ENCODE results near the gene PNPLA6. TPM values are rescaled to one million over a fixed set of nuclear protein-coding genes. Genes with fewer than 3 reads are reported as not detected.
"Not testable (repeated sequence)": the region's sequence is repeated elsewhere in the genome, so short reads cannot be mapped to it uniquely, and the experiment has no call there.

PNPLA6 gene
- total RNA-seq, 1 experiment from 2014 or later = 32.5 TPM

DNA sequence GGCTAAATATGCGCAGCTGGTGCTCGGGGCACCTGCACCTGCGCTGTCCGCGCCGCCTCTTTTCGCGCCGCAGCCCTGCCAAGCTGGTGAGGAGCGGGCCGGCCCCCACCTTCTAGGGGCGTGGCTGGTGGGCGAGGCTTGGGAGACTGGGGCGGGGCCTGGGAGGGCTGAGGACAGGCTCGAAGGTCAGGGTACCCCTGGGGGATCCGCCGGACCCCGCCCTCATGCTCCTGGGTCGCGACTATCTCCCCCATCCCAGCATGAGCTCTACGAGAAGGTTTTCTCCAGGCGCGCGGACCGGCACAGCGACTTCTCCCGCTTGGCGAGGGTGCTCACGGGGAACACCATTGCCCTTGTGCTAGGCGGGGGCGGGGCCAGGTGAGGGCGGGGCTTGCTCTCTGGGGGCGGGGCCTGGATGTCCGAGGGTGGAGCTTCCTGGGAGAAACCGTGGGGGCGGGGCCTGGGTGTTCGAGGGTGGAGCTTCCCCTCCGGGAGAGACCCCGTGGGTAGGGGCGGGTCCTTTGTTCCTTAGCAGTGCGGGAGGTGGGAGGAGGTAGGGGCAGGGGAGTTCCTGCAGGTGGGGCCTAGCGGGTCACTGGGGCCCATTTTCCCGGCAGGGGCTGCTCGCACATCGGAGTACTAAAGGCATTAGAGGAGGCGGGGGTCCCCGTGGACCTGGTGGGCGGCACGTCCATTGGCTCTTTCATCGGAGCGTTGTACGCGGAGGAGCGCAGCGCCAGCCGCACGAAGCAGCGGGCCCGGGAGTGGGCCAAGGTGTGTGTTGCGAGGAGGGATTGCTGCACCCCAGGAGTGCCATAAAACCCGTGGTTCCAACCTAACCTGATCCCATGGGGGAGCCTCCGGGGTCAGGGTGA, 19.7 kb downstream of the PNPLA6 start:
- no peak for DNase-seq (ENCODE audit: low spot score)

DNA sequence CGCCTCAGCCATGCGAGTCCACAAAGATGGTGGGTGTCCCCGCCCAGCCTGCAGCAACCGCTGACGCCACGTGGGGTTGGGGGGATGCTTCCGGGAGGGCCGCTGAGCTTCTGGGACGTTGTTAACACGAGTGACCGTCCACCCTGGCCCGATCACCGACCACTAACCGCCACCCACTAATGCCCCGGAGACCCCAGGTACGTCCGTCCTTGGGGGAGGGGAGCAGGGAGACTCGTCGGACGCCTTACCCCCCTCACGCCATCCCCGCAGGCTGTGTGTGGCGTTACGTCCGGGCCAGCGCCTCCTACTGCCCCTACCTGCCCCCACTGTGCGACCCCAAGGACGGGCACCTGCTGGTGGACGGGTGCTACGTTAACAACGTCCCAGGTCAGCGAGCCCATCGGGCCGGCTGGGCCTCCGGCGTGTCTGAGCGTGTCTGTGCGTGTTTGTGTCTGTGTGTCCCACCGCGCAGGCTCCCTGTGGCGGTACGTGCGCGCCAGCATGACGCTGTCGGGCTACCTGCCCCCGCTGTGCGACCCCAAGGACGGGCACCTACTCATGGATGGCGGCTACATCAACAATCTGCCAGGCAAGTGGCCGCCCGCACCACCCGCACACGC, 21.3 kb downstream of the PNPLA6 start:
- DNase-seq (ENCODE audit: low spot score) = no peak

DNA sequence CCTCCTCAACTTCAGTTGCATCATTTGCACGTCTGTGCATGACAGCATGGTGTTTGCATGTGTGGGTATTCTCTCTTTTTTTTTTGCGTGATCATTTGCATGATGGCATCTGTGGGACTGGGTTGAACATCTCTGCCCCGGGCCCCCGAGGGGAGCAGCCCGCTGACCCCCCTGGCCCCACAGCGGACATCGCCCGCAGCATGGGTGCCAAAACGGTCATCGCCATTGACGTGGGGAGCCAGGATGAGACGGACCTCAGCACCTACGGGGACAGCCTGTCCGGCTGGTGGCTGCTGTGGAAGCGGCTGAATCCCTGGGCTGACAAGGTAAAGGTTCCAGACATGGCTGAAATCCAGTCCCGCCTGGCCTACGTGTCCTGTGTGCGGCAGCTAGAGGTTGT, 23.1 kb downstream of the PNPLA6 start:
- DNase-seq (ENCODE audit: low spot score) = no peak

DNA sequence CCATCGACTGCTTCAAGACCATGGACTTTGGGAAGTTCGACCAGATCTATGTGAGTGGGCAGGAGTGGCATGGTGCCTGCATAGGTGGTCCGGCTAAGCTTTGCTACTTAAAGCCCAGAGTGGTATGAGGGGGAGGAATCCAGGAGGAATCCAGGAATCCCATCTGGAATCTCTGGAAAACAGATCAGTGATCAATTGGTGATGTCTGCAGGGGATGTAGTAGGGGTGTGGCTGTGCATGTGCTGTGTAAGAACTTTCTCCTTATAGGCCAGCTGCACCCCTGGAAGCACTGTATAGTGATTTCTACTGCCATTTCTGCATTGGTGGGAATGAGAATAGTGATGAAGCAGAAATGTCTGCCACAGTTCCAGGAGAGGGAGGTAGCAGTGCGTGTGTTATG, 23.6 kb downstream of the PNPLA6 start:
- no peak for DNase-seq (ENCODE audit: low spot score)

DNA sequence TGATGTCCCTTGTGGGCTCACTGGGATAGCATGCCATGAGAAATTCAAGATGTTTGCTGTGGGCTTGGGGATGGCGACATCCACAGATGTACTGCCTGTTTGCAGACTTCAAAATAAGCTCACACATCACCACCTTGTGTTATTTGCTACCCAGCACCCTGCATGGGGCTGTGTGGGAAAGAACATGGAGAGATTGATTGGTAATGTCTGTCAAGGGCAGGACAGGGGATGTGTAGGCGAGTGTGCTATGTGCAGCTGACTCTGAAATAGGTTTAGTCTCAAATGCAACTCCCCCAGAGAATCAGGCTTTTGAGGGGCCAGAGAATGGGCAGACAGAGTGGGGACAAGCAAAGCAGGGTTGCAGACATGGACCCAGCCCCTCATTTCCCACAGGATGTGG, 24.7 kb downstream of the PNPLA6 start:
- DNase-seq (ENCODE audit: low spot score) = no peak

DNA sequence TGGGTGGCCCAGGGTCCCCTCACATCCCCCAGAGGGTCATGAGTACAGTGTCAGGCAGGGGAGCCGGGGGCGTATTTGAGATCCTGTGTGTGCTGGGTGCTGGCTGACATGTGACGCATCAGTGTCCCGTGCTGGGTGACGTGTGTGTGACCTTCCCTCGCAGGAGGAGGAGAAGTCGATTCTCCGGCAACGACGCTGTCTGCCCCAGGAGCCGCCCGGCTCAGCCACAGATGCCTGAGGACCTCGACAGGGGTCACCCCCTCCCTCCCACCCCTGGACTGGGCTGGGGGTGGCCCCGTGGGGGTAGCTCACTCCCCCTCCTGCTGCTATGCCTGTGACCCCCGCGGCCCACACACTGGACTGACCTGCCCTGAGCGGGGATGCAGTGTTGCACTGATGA, 25.8 kb downstream of the PNPLA6 start:
- no peak for DNase-seq (ENCODE audit: low spot score)

DNA sequence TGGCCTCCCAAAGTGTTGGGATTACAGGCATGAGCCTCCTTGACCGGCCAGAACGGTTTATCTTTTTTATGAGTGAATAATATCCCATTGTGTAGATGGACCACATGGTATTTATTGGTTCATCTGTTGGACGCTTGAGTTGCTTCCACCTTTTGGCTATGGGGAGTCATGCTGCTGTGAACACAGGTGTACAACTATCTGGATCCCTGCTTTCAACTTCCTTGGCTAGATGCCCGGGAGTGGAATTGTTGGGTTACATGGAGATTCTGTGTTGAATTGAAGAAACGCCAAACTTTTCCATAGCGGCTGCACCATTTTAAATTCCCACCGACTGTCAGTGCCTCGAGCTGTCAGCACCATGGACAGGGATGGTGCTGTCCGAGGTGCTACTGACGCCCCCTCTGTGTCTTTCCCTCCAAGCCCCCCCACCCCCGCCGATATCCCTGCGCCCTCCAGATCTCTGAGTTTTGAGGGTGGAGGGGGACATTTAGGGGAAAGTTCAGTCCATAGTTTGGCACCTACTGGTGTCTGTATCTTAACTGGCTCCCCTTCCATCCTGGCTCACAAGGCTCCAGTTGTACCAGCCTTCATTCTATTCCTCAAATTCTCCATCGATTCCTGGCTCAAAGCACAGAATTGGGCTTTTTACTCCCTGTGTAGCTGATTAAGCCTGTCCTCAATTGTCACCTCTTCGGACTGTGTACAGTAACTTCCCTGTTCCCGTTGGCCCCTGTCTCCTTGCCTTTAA, 27.3 kb downstream of the PNPLA6 start:
- DNase-seq (ENCODE audit: low spot score) = no peak

DNA sequence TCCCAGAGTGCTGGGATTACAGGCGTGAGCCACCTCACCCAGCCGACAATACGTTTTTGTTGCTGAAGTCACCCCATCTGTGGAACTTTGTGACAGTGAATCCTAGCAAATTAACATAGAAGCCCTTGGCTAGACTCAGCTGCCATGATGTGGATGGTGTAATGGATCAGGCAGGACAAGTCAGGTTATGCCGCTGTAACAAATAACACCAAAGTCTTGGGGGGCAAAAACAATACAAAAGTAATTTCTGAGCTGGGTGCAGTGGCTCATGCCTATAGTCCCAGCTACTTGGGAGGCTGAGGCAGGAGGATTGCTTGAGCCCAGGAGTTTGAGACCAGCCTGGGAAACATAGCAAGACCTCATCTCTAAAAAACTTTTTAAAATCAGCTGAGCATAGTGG, 29.3 kb downstream of the PNPLA6 start:
- no peak for DNase-seq (ENCODE audit: low spot score)

DNA sequence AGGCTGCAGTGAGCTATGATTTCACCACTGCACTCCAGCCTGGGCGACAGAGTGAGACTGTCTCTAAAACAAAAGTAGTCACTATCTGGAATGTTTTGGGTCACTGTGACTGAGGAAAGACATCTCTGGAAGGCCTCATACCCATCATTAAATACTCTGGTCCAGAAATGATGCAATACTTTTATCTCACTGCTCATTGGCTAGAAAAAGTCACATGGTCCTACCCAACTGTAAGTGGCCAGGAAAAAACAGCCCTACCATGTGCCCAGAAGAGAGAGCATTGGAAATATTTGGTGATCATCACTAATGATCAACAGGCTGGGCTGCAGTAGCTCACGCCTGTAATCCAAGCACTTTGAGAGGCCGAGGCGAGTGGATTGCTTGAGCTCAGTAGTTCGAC, 29.8 kb downstream of the PNPLA6 start:
- no peak for DNase-seq (ENCODE audit: low spot score)

DNA sequence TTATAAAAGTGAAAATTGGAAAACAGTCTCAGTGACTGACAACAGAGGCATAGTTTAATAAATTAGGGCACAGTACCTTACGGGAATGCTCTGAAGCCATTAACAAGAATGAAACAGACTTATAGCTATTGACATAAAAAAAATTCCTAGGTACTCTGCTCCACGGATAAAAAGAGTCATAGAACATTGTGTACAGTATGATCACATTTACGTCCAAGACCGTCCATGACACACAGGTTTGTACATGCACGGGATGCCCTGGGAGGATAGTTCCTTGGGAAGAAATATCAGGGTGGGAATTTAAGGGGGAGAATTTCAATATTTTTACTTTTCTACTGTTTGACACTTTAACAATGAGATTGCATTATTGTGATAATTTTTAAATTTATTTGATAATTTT, 35.2 kb downstream of the PNPLA6 start:
- no peak for DNase-seq (ENCODE audit: low spot score)

DNA sequence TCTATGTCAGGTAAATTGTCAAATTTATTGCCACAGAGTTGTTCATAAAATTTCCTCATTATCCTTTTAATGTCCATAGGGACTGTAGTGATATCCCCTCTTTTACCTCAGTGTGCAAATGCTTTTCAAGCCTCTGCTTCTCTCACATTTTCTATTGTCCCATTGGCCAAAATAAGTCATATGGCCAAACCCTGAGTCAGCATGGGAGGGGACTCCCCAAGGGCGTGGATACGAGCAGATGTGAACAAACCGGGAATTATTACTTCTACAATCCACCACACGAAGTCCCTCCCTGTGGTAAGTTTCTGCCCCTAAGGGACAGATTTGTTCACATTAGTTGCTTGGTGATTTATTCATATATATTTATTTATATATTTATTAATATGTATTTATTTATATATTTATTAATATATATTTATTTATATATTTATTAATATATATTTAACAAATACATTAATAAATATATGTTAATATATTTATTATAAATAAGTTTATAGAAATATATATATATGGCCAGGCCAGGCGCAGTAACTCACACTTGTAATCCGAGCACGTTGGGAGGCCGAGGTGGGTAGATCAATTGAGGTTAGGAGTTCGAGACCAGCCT, 40.0 kb downstream of the PNPLA6 start:
- peak; percentile 78 for DNase-seq (ENCODE audit: low spot score)

DNA sequence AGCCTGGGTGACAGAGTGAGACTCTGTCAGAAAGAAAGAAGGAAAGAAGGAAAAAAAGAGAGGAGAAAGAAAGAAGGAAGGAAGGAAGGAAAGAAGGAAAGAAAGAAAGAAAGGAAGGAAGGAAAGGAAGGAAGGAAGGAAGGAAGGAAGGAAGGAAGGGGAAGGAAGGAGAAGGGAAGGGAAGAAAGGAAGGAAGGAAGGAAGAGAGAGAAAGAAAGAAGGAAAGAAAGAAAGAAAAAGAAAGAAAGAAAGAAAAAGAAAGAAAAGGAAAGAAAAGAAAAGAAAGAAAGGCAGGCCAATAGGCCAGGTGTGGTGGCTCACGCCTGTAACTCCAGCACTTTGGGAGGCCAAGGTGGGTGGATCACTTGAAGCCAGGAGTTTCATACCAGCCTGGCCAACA, 41.9 kb downstream of the PNPLA6 start:
- not testable (repeated sequence) for DNase-seq (ENCODE audit: low spot score)

DNA sequence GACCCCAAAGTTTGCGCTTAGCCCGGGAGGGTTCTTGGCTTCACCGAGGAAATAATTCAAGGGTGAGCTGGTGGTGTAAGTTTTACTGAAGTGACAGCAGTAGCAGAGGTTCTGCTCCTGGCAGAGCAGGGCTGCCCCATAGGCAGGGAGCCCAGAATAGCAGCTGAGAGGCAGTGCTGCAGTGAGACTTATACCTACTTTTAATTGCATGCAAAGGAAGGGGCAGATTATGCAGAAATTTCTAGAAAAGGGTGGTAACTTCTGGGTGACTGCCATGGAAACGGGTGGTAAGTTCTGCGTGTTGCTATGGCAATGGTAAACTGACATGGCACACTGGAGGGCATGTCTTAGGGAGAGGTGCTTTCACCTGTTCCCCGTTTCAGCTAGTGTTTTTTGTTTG, 42.6 kb downstream of the PNPLA6 start:
- no peak for DNase-seq (ENCODE audit: low spot score)

DNA sequence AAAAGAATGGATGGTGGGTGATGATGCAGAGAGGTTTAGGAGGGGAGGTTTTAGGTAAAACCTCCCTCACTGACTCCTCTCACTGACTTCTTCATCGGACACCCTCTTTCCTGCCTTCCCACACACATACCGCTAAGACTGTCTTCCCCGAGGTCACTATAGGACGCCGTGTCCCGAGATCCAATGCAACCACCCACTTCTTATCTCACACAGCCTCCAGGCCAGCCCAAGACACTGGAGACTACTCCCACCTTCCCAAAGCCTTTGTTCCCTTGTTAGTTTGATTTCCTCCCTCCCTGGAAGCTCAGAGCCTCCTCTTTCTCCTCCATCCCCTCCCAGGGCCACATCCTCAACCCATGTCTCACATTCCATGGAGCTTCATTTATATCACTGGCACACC, 43.7 kb downstream of the PNPLA6 start:
- no peak for DNase-seq (ENCODE audit: low spot score)

DNA sequence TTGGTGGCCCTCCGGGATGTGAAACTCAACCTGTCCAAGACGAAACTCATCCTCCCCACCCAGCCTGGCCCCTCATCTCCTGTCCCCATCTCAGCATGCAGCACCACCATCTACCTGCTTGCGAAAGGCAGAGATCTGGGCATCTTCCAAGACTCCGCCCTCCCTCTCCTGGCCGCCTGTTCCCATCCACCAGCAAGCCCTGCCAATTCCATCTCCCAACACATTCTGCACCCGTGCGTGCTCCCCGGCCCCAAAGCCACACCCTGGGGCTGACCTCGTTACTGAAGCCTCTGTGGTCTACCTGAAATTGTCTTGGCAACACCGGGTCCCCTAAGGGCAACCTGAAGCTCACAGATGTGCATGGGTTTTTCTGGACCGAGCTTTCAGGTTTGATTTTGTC, 46.9 kb downstream of the PNPLA6 start:
- no peak for DNase-seq (ENCODE audit: low spot score)

DNA sequence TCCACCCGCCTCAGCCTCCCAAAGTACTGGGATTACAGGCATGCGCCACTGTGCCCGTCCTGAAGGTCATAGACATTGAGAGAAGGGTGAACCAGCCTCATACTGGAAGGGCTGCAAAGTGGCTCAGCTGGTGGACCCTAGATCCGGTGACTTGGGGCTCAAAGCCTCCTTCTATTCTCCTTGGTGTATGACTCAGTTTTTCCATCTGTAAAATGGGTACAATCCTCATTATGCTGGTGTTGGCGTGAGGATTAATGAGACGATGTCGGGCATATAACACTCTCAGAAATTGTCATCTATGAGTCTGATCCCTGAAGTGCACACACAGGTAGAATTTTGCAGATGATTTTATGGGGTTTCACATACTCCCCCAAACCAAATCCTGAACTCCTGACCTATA, 54.3 kb downstream of the PNPLA6 start:
- DNase-seq (ENCODE audit: low spot score) = no peak

DNA sequence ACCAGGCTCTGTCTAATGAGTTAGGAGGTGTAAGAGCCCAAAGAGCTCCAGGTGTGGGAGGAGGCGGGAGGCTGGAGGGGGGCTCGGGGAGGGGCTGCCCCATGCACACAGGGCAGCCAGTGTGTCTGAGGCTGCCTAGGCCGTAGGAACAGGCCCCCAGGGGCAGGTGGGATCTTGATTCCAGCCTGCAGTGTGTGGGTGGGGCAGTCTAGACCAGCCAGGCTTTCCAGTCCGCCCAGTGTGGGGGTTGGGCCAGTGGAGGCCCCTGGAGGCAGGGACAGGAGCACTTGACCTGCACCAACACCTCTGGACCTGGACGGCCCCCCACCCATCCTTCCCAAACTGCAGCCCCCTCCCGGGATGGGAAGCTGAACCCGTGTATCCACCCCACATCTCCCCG, 54.7 kb downstream of the PNPLA6 start:
- DNase-seq (ENCODE audit: low spot score) = no peak

DNA sequence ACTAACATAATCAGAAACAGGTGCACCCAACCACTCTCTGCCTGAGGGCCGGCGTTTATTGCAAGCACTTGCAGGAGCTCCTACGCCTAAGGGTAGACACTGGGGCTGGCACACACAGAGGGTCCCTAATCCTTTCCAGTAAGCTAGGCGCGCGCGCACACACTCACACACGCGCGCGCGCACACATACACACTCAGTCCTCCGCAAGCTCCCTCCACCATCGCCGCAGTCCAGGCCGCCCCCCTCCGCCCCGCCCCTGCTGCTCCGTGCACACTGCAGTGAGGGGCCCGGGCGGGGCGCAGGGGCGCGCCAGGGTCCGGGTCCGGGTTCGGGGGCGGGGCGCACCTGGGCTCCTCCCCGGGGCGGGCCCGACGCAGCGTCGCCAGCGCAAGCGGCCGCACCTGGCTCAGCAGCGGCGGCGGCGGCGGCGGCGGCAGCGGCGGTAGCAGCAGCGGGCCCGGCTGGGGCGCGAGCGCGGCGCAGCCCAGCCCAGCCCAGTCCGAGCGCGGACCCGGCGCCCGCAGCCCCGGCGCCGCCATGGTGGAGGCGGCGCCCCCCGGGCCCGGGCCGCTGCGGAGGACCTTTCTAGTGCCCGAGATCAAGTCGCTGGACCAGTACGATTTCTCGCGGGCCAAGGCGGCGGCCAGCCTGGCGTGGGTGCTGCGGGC, 60.1 kb downstream of the PNPLA6 start, which contains the start of gene CAMSAP3:
Gene CAMSAP3 (plus strand): TSS at position 398 of the 668 bp plus-strand sequence. CDS start 140 bp downstream, at position 538.
- no peak for DNase-seq (ENCODE audit: low spot score)

DNA sequence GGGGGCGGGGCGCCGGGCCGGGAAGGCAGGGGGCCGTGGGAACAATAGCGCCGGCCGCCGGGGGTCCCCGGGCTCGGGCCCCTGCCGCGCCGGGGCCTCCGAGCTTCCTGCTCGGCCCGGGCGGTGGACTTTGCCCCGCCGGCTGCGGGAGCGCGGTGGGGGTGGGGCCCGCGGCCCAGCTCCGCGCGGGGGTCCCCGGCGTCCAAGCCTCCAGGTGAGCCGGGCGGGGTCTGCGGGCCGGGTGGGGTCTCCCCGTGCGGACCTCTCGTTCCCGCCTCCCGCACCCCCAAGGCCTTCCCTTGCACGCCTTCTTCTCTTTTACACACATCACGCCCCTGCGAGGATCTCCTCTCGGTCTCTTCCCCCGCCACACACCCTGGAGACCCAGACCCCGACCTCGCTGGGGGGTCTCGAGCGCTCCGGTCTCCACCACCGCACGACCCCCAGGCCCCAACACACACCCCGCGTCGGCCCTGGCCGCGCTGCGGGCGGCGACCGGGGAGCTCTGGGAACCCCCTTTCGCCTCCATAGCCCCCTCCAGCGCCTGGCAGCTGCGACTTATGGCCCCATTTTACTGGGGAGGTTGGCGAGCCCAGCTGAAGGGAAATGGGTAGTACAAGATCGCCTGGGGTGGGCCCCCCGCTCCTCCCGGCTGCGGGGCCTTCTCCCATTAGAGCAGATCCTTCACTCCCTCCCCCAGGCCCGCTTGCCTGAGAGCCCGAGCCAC, 60.9 kb downstream of the PNPLA6 start:
- DNase-seq (ENCODE audit: low spot score) = no peak

DNA sequence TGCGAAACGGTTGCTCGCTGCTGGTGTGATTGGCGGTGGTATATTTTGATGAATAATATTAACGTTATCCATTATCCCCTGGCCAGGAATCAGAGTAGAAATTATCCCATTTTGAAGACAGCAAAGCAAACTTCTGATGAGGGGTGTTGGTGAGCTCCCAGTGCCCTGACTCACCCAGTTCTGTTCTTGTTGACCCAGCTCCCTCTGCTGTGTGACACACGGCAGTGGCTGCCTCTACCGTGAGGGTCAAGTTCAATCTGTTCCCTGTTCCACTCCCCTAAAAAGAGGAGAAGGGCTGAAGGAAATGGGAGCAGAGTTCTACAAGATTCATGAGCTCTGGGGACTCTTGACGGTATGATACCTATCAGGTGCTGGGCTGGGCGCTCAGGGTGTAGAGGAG, 62.2 kb downstream of the PNPLA6 start:
- peak; percentile 6 for DNase-seq (ENCODE audit: low spot score)

DNA sequence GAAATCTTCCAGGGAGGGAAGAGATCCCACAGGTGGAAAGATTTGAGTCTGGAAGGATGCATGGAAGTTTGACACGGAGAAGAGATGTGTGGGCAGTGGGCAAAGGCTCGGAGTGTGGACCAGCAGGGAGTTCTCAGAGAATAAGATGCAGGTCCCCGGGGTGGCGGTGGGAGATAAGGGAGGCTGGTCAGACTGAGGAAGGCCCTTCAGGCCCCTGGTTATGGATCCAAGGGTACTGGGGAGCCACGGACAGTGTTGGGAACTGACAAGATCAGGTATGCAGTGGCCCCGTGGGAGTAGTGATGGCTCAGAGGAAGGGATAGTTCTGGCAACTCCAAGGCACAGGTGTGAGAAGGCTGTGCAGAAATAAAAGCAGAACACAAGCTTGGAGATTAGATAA, 62.7 kb downstream of the PNPLA6 start:
- no peak for DNase-seq (ENCODE audit: low spot score)

Data from H4 (cell line).